Measurements from ENCODE around the gene IFNE.
"Not testable (repeated sequence)": the region's sequence is repeated elsewhere in the genome, so short reads cannot be mapped to it uniquely, and the experiment has no call there.

Gene IFNE

GRCh38 chr9:21443849-21444625 lies 38.1 kb downstream of the IFNE start:
- no peak overlapping the region for H3K4me3 ChIP-seq (ENCODE audit: low read depth, low read length)
- TF ChIP-seq CTCF (IDR thresholded peaks at IDR 0.05; ENCODE audit: insufficient read depth, low read length, missing control alignments), result no peak
- no peak for DNase-seq (ENCODE audit: low read depth, low spot score)
- CTCF ChIA-PET, result interaction anchor here (0.9 to 4.9 kb wide), 3 partner anchors 9 to 118 kb away, joined by 3 to 33 read pairs (median 4); no protein-coding TSS in a partner anchor
- POLR2A ChIA-PET, result no interaction called here

- CTCF ChIA-PET, result interaction anchor here (0.6 to 1.2 kb wide), 2 partner anchors 12 to 16 kb away, joined by 3 to 4 read pairs; no protein-coding TSS in a partner anchor
- TF ChIP-seq CTCF (IDR thresholded peaks at IDR 0.05; ENCODE audit: insufficient read depth, low read length, missing control alignments), result no peak
- H3K4me3 ChIP-seq (ENCODE audit: low read depth, low read length), result no peak within 1 kb of the TSS
- no peak for DNase-seq (ENCODE audit: low read depth, low spot score)
- POLR2A ChIA-PET, result no interaction called here
Observed at GRCh38 chr9:21440139-21440538, 42.0 kb downstream of the IFNE start, which contains the start of gene IFNA1. IFNA1 (plus strand) TSS chr9:21440439; CDS start chr9:21440508, 69 bp downstream.

GRCh38 chr9:21435015-21435383 lies 47.1 kb downstream of the IFNE start:
- H3K4me3 ChIP-seq (ENCODE audit: low read depth, low read length); DNase-seq (ENCODE audit: low read depth, low spot score); POLR2A ChIA-PET: not testable (repeated sequence)
- CTCF ChIA-PET, result interaction anchor here (0.7 to 6.2 kb wide), 36 partner anchors 8 to 804 kb away, joined by 3 to 59 read pairs (median 4); partner anchors contain the start of gene MTAP

- CTCF ChIA-PET, result interaction anchor here (0.7 to 6.2 kb wide), 43 partner anchors 8 to 804 kb away, joined by 3 to 59 read pairs (median 4); partner anchors contain the start of genes IFNA8 and MTAP
- POLR2A ChIA-PET, result no interaction called here
- DNase-seq (ENCODE audit: low read depth, low spot score), result peak; percentile 23
- peak; percentile 53 for TF ChIP-seq CTCF (IDR thresholded peaks at IDR 0.05; ENCODE audit: insufficient read depth, low read length, missing control alignments)
- H3K4me3 ChIP-seq (ENCODE audit: low read depth, low read length), result no peak overlapping the region
Observed at GRCh38 chr9:21434202-21435014, 47.7 kb downstream of the IFNE start.

- POLR2A ChIA-PET, result no interaction called here
- H3K4me3 ChIP-seq (ENCODE audit: low read depth, low read length), result no peak overlapping the region
- CTCF ChIA-PET, result interaction anchor here (1.2 to 6.2 kb wide), 13 partner anchors 10 to 379 kb away, joined by 3 to 59 read pairs (median 7); no protein-coding TSS in a partner anchor
- TF ChIP-seq CTCF (IDR thresholded peaks at IDR 0.05; ENCODE audit: insufficient read depth, low read length, missing control alignments), result no peak
- no peak for DNase-seq (ENCODE audit: low read depth, low spot score)
Observed at GRCh38 chr9:21432672-21433425, 49.3 kb downstream of the IFNE start.

All from AG04449 (cell line).